Panc1 (cell line): ENCODE results near the gene TMEM14C. TPM values are rescaled to one million over a fixed set of nuclear protein-coding genes. Genes with fewer than 3 reads are reported as not detected.

ENCODE experiments used
- ATAC-seq: fragments of 200-7000 bp; cut with Tn5 transposase; 2 replicates; pipeline ENCODE4 v1.9.1; 2020; ENCODE audit warnings: mild to moderate bottlenecking, moderate library complexity
- BruUV-seq: library from RNA; stranded (reverse); fragments of 400-500 nt; replicated peaks from 2 replicates; lab custom pipeline; 2021; lab: Mats Ljungman, UMichigan
- CTCF ChIA-PET: fragments of 300-600 bp; sonication (Branson Sonifier 250); formaldehyde crosslinking; loops from one replicate; lab custom pipeline; 2022; ENCODE audit warnings: antibody characterized with exemption; lab: Charles Lee
- POLR2A ChIA-PET: fragments of 300-600 bp; sonication (Branson Sonifier 250); formaldehyde crosslinking; loops from one replicate; lab custom pipeline; 2022; ENCODE audit warnings: antibody characterized with exemption; lab: Charles Lee
- DNase-seq: peaks from one replicate; pipeline ENCODE4 v3.0.0-alpha.2; 2010; ENCODE audit warnings: low read depth, low spot score
- H3K27ac ChIP-seq: 2 replicates; pipeline ENCODE4 v1.5.1; 2011; ENCODE audit warnings: mild to moderate bottlenecking, low read length, inconsistent platforms
- H3K27me3 ChIP-seq: fragments of 200-500 bp; sonication (Bioruptor generic); 2 replicates; pipeline ENCODE4 v1.6.0; 2014; ENCODE audit warnings: low read length, inconsistent platforms; ENCODE audit not compliant: control insufficient read depth, insufficient read depth
- H3K36me3 ChIP-seq: fragments of 200-500 bp; sonication (Bioruptor generic); 2 replicates; pipeline ENCODE4 v1.5.1; 2014; ENCODE audit warnings: inconsistent platforms, mild to moderate bottlenecking, low read length, moderate library complexity; ENCODE audit not compliant: control insufficient read depth, insufficient read depth
- H3K4me1 ChIP-seq: 2 replicates; pipeline ENCODE4 v1.5.1; 2011; ENCODE audit warnings: inconsistent platforms, mild to moderate bottlenecking, low read length, moderate library complexity; ENCODE audit not compliant: control insufficient read depth, insufficient read depth
- H3K4me3 ChIP-seq, 2 experiments: 2 replicates each; pipeline ENCODE4 v1.5.1; 2011 to 2012; ENCODE audit warnings: low read depth in 2 of 2, low read length in 2 of 2, mild to moderate bottlenecking in 2 of 2, inconsistent platforms in 1 of 2, moderate library complexity in 1 of 2
- H3K9me3 ChIP-seq: fragments of 200-500 bp; sonication (Bioruptor generic); 2 replicates; pipeline ENCODE4 v1.5.1; 2014; ENCODE audit warnings: low read depth, mild to moderate bottlenecking, inconsistent platforms, low read length, moderate library complexity; ENCODE audit not compliant: control insufficient read depth, insufficient read depth
- POLR2AphosphoS5 ChIP-seq: IDR thresholded peaks from 2 replicates; pipeline ENCODE4 v1.6.1; 2012; ENCODE audit warnings: mild to moderate bottlenecking, low read depth, low read length, moderate library complexity
- REST ChIP-seq, 2 experiments: IDR thresholded peaks; 2 replicates each; pipeline ENCODE4 v1.6.1; 2011 to 2012; ENCODE audit warnings: low read depth in 2 of 2, control low read depth in 1 of 2, low read length in 1 of 2, mild to moderate bottlenecking in 1 of 2, moderate library complexity in 1 of 2; ENCODE audit not compliant: insufficient read depth in 1 of 2
- SIN3A ChIP-seq: IDR thresholded peaks from 2 replicates; pipeline ENCODE4 v1.6.1; 2012; ENCODE audit warnings: low read depth, mild to moderate bottlenecking, low read length, moderate library complexity, borderline replicate concordance; ENCODE audit not compliant: insufficient read depth
- TCF7L2 ChIP-seq: IDR thresholded peaks from 2 replicates; pipeline ENCODE4 v1.6.1; 2011; ENCODE audit warnings: mild to moderate bottlenecking, low read depth, low read length, inconsistent platforms
- in situ Hi-C: cut with HindIII; loops from 2 replicates; pipeline ENCODE4 v1.10.0; 2016; ENCODE audit warnings: low sequenced_read_pairs, low pct_unique_long_range_greater_than_20kb
- intact Hi-C: fragments of 100-400 bp; cut with micrococcal nuclease; formaldehyde crosslinking; loops from one replicate; pipeline ENCODE4 v1.10.0; 2022; ENCODE audit not compliant: unreplicated experiment
- total RNA-seq: library from RNA; stranded (reverse); gene quantifications from one replicate; pipeline ENCODE4 v1.2.1, GENCODE V29; 2021; ENCODE audit not compliant: unreplicated experiment
- TF ChIP-seq, protein P1 (sequence below): fragments of 450-650 bp; IDR thresholded peaks from 2 replicates; pipeline ENCODE4 v1.5.1; 2017; ENCODE audit warnings: mild to moderate bottlenecking

The TMEM14C gene
- total RNA-seq, 1 experiment from 2014 or later = 159 TPM

GRCh38 chr6:10756085-10756484 lies 33.2 kb downstream of the TMEM14C start:
- Histone ChIP-seq H3K4me1 (peaks cover 31% of the 10 kb centered on the region), H3K4me3 (no peak overlapping the region), H3K27ac (peak overlapping the region; percentile 14; the same call in 1 of the 2 replicates), H3K27me3 (no peaks in the 10 kb centered on the region), H3K36me3 (0 out of 2 replicates have a peak, but pooled peaks cover 4% of the 10 kb centered on the region), H3K9me3 (no peaks in the 10 kb centered on the region)
- ATAC-seq = no peak
- ChIA-PET CTCF (no interaction called here), POLR2A (no interaction called here)
- in situ Hi-C loops (no loop called here), intact Hi-C loops (no loop called here)
- BruUV-seq = no TSS peak
- TF ChIP-seq TCF7L2 (no peak), POLR2AphosphoS5 (no peak), SIN3A (no peak)
- TF ChIP-seq, protein P1, sequence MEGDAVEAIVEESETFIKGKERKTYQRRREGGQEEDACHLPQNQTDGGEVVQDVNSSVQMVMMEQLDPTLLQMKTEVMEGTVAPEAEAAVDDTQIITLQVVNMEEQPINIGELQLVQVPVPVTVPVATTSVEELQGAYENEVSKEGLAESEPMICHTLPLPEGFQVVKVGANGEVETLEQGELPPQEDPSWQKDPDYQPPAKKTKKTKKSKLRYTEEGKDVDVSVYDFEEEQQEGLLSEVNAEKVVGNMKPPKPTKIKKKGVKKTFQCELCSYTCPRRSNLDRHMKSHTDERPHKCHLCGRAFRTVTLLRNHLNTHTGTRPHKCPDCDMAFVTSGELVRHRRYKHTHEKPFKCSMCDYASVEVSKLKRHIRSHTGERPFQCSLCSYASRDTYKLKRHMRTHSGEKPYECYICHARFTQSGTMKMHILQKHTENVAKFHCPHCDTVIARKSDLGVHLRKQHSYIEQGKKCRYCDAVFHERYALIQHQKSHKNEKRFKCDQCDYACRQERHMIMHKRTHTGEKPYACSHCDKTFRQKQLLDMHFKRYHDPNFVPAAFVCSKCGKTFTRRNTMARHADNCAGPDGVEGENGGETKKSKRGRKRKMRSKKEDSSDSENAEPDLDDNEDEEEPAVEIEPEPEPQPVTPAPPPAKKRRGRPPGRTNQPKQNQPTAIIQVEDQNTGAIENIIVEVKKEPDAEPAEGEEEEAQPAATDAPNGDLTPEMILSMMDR = no peak
- no peak for DNase-seq

DNA sequence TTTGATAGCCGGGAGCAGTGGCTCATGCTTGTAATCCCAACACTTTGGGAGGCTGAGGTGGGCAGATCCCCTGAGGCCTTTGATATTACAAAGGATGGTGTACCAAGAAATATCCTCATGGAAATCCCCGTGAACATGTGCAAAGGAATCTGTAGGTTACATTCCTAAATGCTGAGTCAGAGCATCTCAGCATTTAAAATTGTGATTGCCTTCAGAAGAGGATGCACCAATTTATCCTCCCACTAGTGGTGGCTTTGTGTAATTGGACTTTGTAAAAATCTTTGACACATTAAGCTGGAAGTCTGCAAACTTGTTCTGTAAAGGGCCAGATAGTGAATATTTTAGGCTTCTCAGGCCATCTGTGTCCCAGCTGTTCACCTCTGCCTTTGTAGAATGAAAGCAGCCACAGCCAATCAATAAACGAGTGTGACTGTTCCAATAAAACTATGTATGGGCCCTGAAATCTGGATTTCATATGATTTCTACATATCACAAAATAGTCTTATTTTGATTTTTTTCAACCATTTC lies 36.5 kb downstream of the TMEM14C start:
- in situ Hi-C loops (no loop called here), intact Hi-C loops (loop anchor here (1.0 kb wide), 1 partner anchor 65 kb away; the partner anchor contains the start of genes C6orf52 and PAK1IP1)
- H3K27me3 ChIP-seq = no peaks in the 10 kb centered on the region
- peak; percentile 88 for ATAC-seq
- DNase-seq = peak; percentile 90
- TF ChIP-seq REST (IDR thresholded peaks at IDR 0.05; ENCODE audit: insufficient read depth in 1 of 2, low read depth in 2 of 2, low read length in 1 of 2) (no peak), POLR2AphosphoS5 (peak; percentile 55; the same call in 1 of the 2 replicates), SIN3A (no peak), TCF7L2 (peak; percentile 88)
- TF ChIP-seq, protein P1 = peak; percentile 72
- H3K4me3 ChIP-seq = no peak overlapping the region
- POLR2A ChIA-PET = interaction anchor here (0.7 to 0.9 kb wide), 2 partner anchors 11 to 65 kb away, joined by 3 to 9 read pairs; partner anchors contain the start of gene PAK1IP1
- CTCF ChIA-PET = interaction anchor here (0.6 kb wide), 3 partner anchors 10 to 180 kb away, joined by 4 to 5 read pairs (median 4); no protein-coding TSS in a partner anchor
- H3K9me3 ChIP-seq = no peaks in the 10 kb centered on the region
- 0 out of 2 replicates have a peak, but pooled peaks cover 4% of the 10 kb centered on the region for H3K36me3 ChIP-seq
- H3K27ac ChIP-seq = peak overlapping the region; percentile 82
- no TSS peak for BruUV-seq
- peaks cover 24% of the 10 kb centered on the region for H3K4me1 ChIP-seq
